Inflammatory macrophage treated with lipopolysaccharide for 4 hours (primary cell): ENCODE data around the gene SWT1.

ENCODE experiments used
- DNase-seq: peaks from one replicate; pipeline ENCODE4 v3.0.0-alpha.2; 2020

Gene SWT1, protein sequence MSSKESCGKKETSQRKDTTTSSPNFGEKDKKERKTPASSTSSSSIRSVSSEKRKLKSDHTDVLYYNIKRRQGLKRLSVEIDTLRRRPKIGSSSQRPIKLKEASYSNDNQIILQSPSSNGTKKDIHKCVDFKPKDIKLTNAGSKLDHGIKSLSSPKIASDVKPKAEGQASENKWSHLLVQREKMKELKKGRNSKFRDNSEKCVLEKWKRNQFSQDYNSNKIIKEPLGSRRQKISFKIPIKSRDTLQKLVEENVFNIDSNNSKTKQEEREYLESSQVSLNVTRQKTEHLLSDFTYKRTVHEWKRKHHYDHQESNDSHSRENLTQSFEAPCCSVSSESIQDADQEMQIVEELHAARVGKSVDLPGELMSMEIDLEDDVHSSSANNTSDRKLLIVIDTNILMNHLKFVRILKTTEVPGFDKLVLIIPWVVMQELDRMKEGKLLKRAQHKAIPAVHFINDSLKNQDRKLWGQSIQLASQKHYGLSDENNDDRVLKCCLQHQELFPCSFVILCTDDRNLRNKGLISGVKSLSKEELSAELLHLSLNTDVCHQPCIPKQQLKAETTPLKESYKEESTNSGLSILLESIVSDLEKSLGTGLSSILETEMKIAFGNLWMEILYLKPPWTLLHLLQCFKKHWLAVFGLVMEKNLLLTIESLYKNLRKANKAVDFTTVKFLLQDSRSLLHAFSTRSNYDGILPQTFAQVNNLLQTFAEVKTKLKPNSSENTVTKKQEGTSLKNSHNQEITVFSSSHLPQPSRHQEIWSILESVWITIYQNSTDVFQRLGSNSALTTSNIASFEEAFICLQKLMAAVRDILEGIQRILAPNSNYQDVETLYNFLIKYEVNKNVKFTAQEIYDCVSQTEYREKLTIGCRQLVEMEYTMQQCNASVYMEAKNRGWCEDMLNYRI

DNA sequence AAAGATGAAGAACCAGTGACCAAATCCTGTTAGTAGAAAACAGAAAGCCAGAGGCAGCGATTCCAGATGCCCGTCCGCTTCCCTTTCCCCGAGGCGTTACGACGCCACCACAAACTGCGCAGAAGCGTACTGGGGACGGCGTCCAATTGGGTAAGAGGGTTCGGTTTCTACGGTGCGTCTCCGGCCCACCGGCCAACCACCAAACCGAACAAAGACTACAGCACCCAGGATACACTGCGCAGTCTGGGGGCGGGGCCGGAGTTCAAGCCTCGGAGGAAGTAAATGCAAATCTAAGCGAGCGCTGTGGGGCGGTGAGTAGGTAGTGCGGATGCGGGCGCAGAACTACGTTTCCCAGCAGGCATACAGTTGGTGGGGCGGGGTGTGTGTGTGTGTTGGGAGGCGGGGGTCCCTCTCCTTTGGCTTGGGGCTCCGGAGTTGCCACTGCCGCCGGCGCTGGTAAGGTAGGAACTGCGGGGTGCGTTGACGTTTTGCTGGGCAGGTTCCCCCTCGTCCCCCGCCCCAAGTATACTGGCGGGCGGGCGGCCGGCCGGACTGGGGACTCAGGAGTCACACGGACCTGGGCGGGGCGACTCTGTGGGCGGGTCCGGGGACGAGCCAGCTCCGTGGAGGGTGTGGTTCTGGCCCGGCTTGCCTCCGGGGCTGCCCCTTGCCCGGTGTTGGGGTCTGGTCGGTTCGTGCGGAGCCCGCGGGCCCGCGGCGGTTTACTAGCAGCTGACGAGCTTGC is at the start of gene SWT1, which contains the start of gene TRMT1L:
TSS of gene SWT1 (plus strand) at position 314 of the 745 bp plus-strand sequence. CDS start 3,675 bp downstream, outside the sequence.
TSS of gene TRMT1L (minus strand) at position 100 of the 745 bp plus-strand sequence. CDS start 241 bp downstream, outside the sequence.
- DNase-seq, result peak; percentile 100

GRCh38 chr1:185108321-185108720 is 48.6 kb upstream of the SWT1 start:
- no peak for DNase-seq

GRCh38 chr1:185110145-185110544 is 46.8 kb upstream of the SWT1 start:
- DNase-seq, result no peak

- no peak for DNase-seq
These were observed 45.1 kb upstream of the SWT1 start for GRCh38 chr1:185111873-185112272.

DNA sequence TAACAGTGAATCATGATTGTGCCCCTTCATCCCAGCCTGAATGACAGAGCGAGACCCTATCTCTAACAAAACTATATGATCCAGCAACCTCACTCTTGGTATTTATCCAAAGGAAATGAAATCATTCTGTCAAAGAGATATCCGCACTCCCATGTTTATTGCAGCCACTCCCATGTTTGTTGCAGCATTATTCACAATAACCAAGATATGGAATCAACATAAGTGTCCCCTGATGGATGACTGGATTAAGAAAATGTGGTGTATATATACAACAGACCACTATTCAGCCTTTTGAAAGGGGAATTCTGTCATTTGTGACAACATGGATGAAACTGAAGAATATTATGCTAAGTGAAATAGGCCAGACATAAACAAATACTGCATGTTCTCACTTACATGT is 44.6 kb upstream of the SWT1 start:
- DNase-seq, result no peak

- DNase-seq, result peak; percentile 39
These were observed 27.3 kb upstream of the SWT1 start for GRCh38 chr1:185129708-185130107.

- no peak for DNase-seq
These were observed 24.4 kb upstream of the SWT1 start for GRCh38 chr1:185132534-185132933.

- no peak for DNase-seq
These were observed 18.9 kb upstream of the SWT1 start for GRCh38 chr1:185137896-185138545.

- DNase-seq, result no peak
These were observed 17.7 kb upstream of the SWT1 start for GRCh38 chr1:185139246-185139645.

GRCh38 chr1:185144233-185144632 is 12.7 kb upstream of the SWT1 start:
- no peak for DNase-seq

- no peak for DNase-seq
These were observed 5.8 kb upstream of the SWT1 start for GRCh38 chr1:185151215-185151614.

GRCh38 chr1:185152187-185152767 is 4.7 kb upstream of the SWT1 start:
- DNase-seq, result no peak

- no peak for DNase-seq
These were observed 2.0 kb upstream of the SWT1 start for GRCh38 chr1:185154912-185155513.

DNA sequence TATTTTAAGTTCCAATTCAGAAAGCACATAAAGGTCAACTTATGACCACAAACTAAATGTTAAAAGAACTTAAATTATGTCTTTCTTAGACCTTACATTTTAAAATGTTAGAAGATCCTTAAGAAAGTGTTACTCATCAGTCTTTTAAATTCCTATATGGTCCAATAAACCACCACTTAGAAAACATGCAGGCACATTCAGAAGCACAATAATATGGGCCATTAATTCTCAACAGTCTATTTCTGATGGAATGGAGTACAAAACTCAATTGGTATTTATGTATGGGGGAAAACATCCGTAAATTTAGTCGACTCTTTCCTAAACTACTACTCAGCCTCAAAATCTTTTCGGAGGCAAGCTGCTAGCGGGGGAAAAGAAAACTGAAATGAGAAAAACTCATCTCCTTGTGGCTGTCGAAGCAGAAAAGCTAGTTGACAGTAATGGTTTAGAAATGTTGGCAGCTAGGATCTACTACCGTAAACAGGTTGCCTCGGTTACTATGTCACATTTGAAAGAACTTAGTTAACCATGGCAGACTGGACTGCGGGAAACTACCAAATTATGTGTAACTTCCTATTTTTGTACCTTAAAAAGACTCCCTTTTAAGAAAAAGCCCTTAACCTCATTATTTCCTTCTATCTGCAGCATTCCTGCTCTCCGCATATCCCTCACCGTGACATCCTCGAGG is 1.2 kb upstream of the SWT1 start:
- peak; percentile 76 for DNase-seq

DNA sequence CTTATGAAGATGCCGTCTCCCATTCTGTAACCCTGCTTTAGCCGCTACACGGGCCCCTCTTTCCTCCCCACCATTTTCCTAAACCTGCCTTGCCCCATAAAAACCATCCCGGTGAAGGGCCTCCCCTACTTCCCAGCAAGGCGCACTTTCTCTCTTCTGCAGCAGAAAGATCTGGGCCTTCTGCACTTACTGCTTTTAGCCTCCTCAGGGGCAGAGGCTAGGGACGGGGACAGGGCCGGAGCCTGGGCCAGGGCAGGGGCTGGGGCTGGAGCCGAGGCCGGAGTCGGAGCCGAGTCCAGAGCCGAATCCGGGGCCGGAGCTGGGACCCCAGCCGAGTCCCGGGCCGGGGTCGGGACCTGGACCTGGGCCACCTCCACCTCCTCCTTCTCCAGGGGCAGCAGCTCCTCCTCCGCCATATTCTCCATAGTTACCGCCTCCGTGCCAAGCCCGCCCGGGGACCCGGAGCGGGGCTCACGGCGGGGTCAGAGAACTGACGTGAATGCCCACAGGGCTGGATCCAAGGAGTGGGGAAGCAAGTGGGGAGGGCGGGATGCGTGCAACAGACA is 596 bp upstream of the SWT1 start:
- no peak for DNase-seq

DNA sequence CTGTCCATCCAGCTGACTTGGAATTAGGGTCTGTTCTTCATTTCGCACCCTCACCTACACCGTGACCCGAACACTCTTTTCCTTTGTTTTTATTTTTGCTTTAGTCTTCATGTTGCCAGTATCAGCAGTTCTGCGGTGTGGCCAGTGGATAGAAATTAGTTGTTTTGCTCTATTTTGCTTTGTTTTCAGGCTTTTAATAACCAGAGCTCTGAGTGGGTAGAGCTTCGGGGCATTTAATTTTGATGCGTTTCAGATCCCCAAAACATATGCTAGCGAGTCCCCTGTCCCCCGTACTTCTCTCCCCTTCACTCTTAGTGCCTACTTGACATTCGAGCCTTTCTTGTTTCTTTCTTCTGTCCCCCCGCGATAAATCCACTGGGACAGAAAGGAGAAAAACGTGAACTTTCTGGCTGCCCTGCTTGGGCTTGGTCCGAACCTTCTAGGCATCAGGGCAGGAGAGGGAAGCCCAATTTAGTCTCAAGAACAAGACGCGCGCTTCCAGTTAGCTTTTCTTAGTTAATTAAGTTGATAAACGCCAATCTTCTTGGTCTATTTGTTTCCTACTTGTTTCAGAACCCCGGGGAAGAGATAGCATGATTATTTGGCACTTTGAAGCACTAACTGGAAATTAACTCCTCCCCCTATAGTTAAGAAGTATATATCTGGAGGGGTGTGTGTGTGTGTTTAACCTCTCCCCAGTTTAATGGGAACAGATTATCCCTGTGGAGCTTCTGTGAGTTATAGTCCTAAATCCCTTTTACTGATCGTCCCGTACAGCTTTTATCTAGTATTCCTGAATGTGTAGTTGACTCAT is 839 bp downstream of the SWT1 start:
- peak; percentile 8 for DNase-seq

GRCh38 chr1:185158800-185159199 is 1.8 kb downstream of the SWT1 start:
- DNase-seq, result no peak

DNA sequence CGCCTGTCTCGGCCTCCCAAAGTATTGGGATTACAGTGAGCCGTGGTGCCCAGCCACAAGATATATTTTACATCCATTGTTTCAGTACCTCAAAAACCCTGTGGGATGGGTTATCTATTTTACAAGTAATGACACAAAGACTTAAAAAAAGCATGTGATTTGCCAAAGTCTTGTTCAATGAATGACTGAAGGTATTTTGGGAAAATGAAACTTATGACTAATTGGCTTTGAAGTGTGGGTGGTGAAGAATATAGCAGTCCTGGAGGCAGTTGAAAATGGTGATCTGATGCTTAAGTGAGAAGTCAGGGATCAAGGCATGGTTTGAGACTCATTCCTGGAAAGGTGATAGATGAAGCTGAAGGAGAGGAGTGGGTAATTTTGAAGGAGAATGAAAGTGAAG is 3.0 kb downstream of the SWT1 start:
- peak; percentile 92 for DNase-seq

DNA sequence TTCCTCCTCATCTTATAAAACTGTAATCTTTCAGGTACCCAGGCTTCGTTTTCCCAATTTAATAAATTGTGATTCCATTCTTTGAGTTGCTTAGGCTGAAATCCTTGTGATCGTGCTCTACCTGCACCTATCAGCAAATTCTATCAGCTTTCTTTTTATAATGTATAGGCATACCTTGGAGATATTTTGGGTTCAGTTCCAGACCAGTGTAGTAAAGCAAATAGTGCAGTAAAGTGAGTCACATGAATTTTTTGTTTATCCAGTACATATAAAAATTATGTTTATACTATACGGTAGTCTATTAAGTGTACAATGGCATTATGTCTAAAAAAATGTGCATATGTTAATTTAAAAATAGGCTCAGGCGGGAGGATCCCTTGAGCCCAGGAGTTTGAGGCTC is 5.5 kb downstream of the SWT1 start:
- DNase-seq, result no peak

DNA sequence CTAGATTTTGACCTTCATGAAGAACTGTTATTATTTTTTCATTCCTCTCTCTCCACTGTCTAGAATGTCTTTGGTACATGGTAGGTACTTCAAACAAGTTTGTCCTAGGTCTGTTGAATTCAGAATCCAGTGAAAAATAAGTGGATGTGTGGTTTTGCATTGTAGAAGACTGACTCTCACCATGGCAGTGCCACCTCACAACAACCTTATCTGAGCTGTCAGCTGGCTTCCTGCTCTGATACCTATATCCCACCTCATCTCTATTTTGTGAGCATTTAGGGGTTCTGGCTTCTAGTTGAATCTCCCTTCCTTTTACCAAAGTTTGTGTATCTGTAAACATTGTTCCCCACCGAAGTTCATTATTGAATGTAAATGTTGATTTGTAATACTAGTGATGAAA is 9.1 kb downstream of the SWT1 start:
- DNase-seq, result no peak
